Measurements from ENCODE around the gene TAF6L. TPM values are rescaled to one million over a fixed set of nuclear protein-coding genes. Genes with fewer than 3 reads are reported as not detected.
A peak's percentile ranks its signal among the peaks of the same experiment; 100 is the strongest.

TAF6L gene
- total and polyA plus RNA-seq, 8 donors, result 4.6 to 35.0 (median 12.6) TPM

GRCh38 chr11:62778441-62778840, 7.2 kb downstream of the TAF6L start:
- Histone ChIP-seq H3K36me3 (peaks cover 40 to 88% (median 74%) of the 10 kb centered on the region in 4 donors), H3K9me3 (no peaks in the 10 kb centered on the region), H3K27ac (no peak overlapping the region), H3K4me1 (peaks cover 0 to 2% (median 0%) of the 10 kb centered on the region in 4 donors), H3K27me3 (no peaks in the 10 kb centered on the region), H3K4me3 (no peak overlapping the region)
- intact Hi-C loops (cut with DNase I; ENCODE audit: low total_unique reads), result no loop called here
- no peak for TF ChIP-seq CTCF (IDR thresholded peaks at IDR 0.05)
- TF ChIP-seq POLR2A (IDR thresholded peaks at IDR 0.05), result no peak
- TF ChIP-seq EP300 (IDR thresholded peaks at IDR 0.05), result no peak
- TF ChIP-seq POLR2AphosphoS5 (IDR thresholded peaks at IDR 0.05), result no peak
- WGBS, 5 donors, result 88 to 96% (median 94%) methylated on average over 2 to 3 of the region's 3 CpGs
- no peak for DNase-seq

- Histone ChIP-seq H3K27me3 (no peaks in the 10 kb centered on the region), H3K4me3 (no peak overlapping the region), H3K36me3 (peaks cover 23 to 62% (median 52%) of the 10 kb centered on the region in 4 donors), H3K27ac (no peak overlapping the region), H3K9me3 (no peaks in the 10 kb centered on the region), H3K4me1 (peaks cover 8 to 17% (median 12%) of the 10 kb centered on the region in 4 donors)
- TF ChIP-seq POLR2AphosphoS5 (IDR thresholded peaks at IDR 0.05) (no peak), POLR2A (IDR thresholded peaks at IDR 0.05) (no peak), EP300 (IDR thresholded peaks at IDR 0.05) (no peak), CTCF (IDR thresholded peaks at IDR 0.05) (no peak)
- intact Hi-C loops (cut with DNase I; ENCODE audit: low total_unique reads), result loop anchor here (10.0 kb wide), 1 partner anchor 52 kb away; the partner anchor contains the start of genes STX5, TEX54 and WDR74
- DNase-seq, result no peak
- WGBS, 5 donors, result 87 to 95% (median 91%) methylated on average over 7 of the region's 7 CpGs
Observed at GRCh38 chr11:62782753-62783152, 11.6 kb downstream of the TAF6L start.

GRCh38 chr11:62786318-62787004, 15.3 kb downstream of the TAF6L start:
- intact Hi-C loops (cut with DNase I; ENCODE audit: low total_unique reads), result loop anchor here (10.0 kb wide), 1 partner anchor 48 kb away; the partner anchor contains the start of genes STX5, TEX54 and WDR74
- no peaks in the 10 kb centered on the region for H3K9me3 ChIP-seq
- TF ChIP-seq POLR2A (IDR thresholded peaks at IDR 0.05) (no peak), EP300 (IDR thresholded peaks at IDR 0.05) (no peak), POLR2AphosphoS5 (IDR thresholded peaks at IDR 0.05) (peak; percentile 12 to 76 (median 45)), CTCF (IDR thresholded peaks at IDR 0.05) (peak in 6 of 7 experiments; percentile 78 to 99 (median 95))
- H3K27me3 ChIP-seq, result no peaks in the 10 kb centered on the region
- peak overlapping the region; percentile 62 to 100 (median 82) for H3K4me3 ChIP-seq
- WGBS, 5 donors, result 0 to 1% (median 1%) methylated on average over 20 to 51 of the region's 51 CpGs
- H3K4me1 ChIP-seq, result peaks cover 38 to 54% (median 49%) of the 10 kb centered on the region in 4 donors
- peak overlapping the region; percentile 92 to 99 (median 94) for H3K27ac ChIP-seq
- peaks cover 20 to 50% (median 36%) of the 10 kb centered on the region in 4 donors for H3K36me3 ChIP-seq
- peak; percentile 93 to 96 for DNase-seq

GRCh38 chr11:62787005-62787759, 16.0 kb downstream of the TAF6L start, which contains the start of gene TMEM179B:
TMEM179B (plus strand) TSS chr11:62787402; CDS start chr11:62787432, 30 bp downstream.
- DNase-seq, result peak; percentile 99 to 100
- 0 to 1% (median 0%) methylated on average over 49 to 88 of the region's 88 CpGs for WGBS, 5 donors
- Histone ChIP-seq H3K27me3 (no peaks in the 10 kb centered on the region), H3K36me3 (peaks cover 16 to 45% (median 32%) of the 10 kb centered on the region in 4 donors), H3K27ac (peak within 1 kb of the TSS; percentile 92 to 99 (median 94)), H3K9me3 (no peaks in the 10 kb centered on the region), H3K4me1 (peaks cover 41 to 61% (median 54%) of the 10 kb centered on the region in 4 donors), H3K4me3 (peak within 1 kb of the TSS; percentile 62 to 100 (median 82))
- intact Hi-C loops (cut with DNase I; ENCODE audit: low total_unique reads), result loop anchor here (10.0 kb wide), 1 partner anchor 48 kb away; the partner anchor contains the start of genes STX5, TEX54 and WDR74
- TF ChIP-seq POLR2AphosphoS5 (IDR thresholded peaks at IDR 0.05), result peak; percentile 95 to 100 (median 97)
- peak in 2 of 7 experiments; percentile 30 to 43 for TF ChIP-seq CTCF (IDR thresholded peaks at IDR 0.05)
- TF ChIP-seq POLR2A (IDR thresholded peaks at IDR 0.05), result peak in 2 of 4 donors; percentile 87 to 96
- TF ChIP-seq EP300 (IDR thresholded peaks at IDR 0.05), result no peak

Measured in stomach (tissue), 9 donors.